Measurements from ENCODE around the gene ANTXR2.

DNA sequence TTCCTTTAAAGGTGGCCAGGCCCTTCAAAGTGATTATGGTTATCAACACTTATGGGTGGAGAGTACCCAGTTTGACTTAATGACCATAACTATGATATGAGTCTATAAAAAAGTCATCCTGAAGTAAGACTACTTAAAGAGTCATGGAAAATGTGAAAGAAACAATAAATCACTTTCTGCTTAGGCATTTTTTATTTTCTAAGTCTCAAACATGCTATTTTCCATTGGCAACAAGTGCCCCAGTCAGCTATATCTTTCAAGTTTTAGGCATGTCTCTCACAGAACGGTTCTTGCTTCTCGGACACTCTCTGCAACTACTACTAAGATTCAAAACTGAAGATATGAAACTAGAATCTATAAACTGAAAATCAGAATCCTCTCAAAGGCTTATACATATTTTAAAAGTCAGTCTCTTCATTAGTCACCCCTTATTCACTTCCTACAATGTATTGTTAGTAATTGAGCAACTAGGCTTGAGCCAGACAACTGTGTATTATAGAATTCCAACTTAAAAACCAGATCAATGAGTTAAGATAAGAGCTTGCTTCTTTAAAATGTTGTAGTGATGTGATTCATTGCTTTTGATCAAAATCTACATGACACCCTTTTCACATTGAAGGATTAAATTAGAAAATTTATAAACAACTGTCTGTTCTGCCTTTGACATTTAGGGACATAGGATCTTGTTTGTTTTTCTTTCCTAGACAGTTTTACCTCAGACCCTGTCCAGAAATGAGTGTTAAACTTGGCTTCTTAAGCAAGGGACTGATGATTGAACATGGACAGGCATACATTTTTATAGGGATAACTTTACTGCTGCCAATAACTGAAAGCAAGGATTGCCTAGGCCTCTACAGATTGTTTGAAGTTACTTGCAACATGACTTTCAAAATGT is 2.9 kb downstream of the ANTXR2 start:
- TF ChIP-seq POLR2AphosphoS5 (IDR thresholded peaks at IDR 0.05; ENCODE audit: insufficient read depth in 1 of 2, low read depth in 1 of 2) = no peak
- no peak for TF ChIP-seq POLR2A (IDR thresholded peaks at IDR 0.05)

Data from vagina (tissue), 2 donors.